T-cell (primary cell): Measurements from ENCODE around the gene TEX53. TPM values are rescaled to one million over a fixed set of nuclear protein-coding genes. Genes with fewer than 3 reads are reported as not detected.

Experiments used
- ATAC-seq, 4 experiments: fragments of 200-7000 bp in 3 of 4; fragments of 150-1000 bp in 1 of 4; cut with Tn5 transposase; replicated peaks in 1 of 4; 1 replicate in 3 of 4; 2 replicates in 1 of 4; pipeline ENCODE4 v1.10.0; 2021; ENCODE audit warnings: moderate library complexity in 3 of 4, mild to moderate bottlenecking in 2 of 4, moderate number of reproducible peaks in 1 of 4
- CTCF ChIA-PET, 2 donors: fragments of 300-600 bp; sonication (Branson Sonifier 250); formaldehyde crosslinking; loops; one replicate each; lab custom pipeline; 2022; ENCODE audit warnings: antibody characterized with exemption in 2 of 2; lab: Charles Lee
- POLR2A ChIA-PET, 2 donors: fragments of 300-600 bp; sonication (Branson Sonifier 250); formaldehyde crosslinking; loops; one replicate each; lab custom pipeline; 2022; ENCODE audit warnings: antibody characterized with exemption in 2 of 2; lab: Charles Lee
- DNase-seq, 35 experiments: peaks; one replicate each; pipeline versions ENCODE4 v3.0.0 to v3.0.0-alpha.2; 2013 to 2023
- H3K27ac ChIP-seq: one replicate; pipeline ENCODE4 v1.5.1; 2013; ENCODE audit warnings: low read length
- H3K27me3 ChIP-seq, 2 experiments: replicated peaks in 1 of 2; 1 replicate in 1 of 2; 2 replicates in 1 of 2; pipeline versions ENCODE4 v1.6.1 to v1.7.0; 2013; ENCODE audit warnings: low read length in 1 of 2, mixed read lengths in 1 of 2; ENCODE audit not compliant: control insufficient read depth in 2 of 2, insufficient read depth in 2 of 2; ENCODE audit errors: extremely low read depth in 1 of 2
- H3K36me3 ChIP-seq, 2 donors: 1 replicate in 1 of 2; 2 replicates in 1 of 2; pipeline versions ENCODE4 v1.6.1 to v1.7.0; 2013; ENCODE audit warnings: low read length in 1 of 2; ENCODE audit not compliant: control insufficient read depth in 2 of 2, insufficient read depth in 1 of 2; ENCODE audit errors: extremely low read depth in 1 of 2
- H3K4me1 ChIP-seq, 2 experiments: 1 replicate in 1 of 2; 2 replicates in 1 of 2; pipeline versions ENCODE4 v1.6.1 to v1.7.0; 2013; ENCODE audit warnings: low read length in 2 of 2, mixed read lengths in 1 of 2; ENCODE audit not compliant: insufficient read depth in 2 of 2, control insufficient read depth in 1 of 2; ENCODE audit errors: extremely low read depth in 1 of 2
- H3K4me3 ChIP-seq, 2 donors: 1 replicate in 1 of 2; 2 replicates in 1 of 2; pipeline versions ENCODE4 v1.5.1 to v1.7.0; 2013; ENCODE audit warnings: mild to moderate bottlenecking in 2 of 2, low read length in 1 of 2, moderate library complexity in 1 of 2; ENCODE audit not compliant: control insufficient read depth in 1 of 2; ENCODE audit errors: extremely low read depth in 1 of 2
- H3K9me3 ChIP-seq: 2 replicates; pipeline ENCODE4 v1.7.0; 2013
- H3K27ac Mint-ChIP-seq, 2 donors: one replicate each; pipeline ENCODE4 v1.8.0; 2020 to 2021; ENCODE audit warnings: mild to moderate bottlenecking in 2 of 2, mixed read lengths in 2 of 2
- H3K27me3 Mint-ChIP-seq, 2 donors: one replicate each; pipeline ENCODE4 v1.8.0; 2021 to 2022; ENCODE audit warnings: mixed read lengths in 2 of 2
- H3K36me3 Mint-ChIP-seq: one replicate; pipeline ENCODE4 v1.8.0; 2021; ENCODE audit warnings: mixed read lengths
- H3K4me1 Mint-ChIP-seq, 3 donors: one replicate each; pipeline ENCODE4 v1.8.0; 2020 to 2022; ENCODE audit warnings: mixed read lengths in 3 of 3, mild to moderate bottlenecking in 1 of 3
- H3K4me3 Mint-ChIP-seq, 3 donors: one replicate each; pipeline ENCODE4 v1.8.0; 2020 to 2022; ENCODE audit warnings: mild to moderate bottlenecking in 3 of 3, mixed read lengths in 3 of 3, moderate library complexity in 3 of 3
- H3K9me3 Mint-ChIP-seq, 3 donors: one replicate each; pipeline ENCODE4 v1.8.0; 2020 to 2022; ENCODE audit warnings: mixed read lengths in 3 of 3
- WGBS: methylation state at CpG from one replicate; pipeline ENCODE4 v1.1.5; 2013; ENCODE audit warnings: missing lambda C conversion rate; ENCODE audit not compliant: insufficient coverage; 5-methylcytosine and 5-hydroxymethylcytosine counted together
- total RNA-seq, 35 experiments: library from RNA in 6 of 35; stranded (reverse) in 6 of 35; fragments of 120-200 nt in 1 of 35; gene quantifications; one replicate each; pipeline versions ENCODE4 v1.2.1 to v1.2.4 and lab custom pipeline; 2013 to 2026

Gene TEX53
- total RNA-seq, 5 donors from 2014 or later (not counting 1 experiment from before 2014, with no cell fraction given): not detected

DNA sequence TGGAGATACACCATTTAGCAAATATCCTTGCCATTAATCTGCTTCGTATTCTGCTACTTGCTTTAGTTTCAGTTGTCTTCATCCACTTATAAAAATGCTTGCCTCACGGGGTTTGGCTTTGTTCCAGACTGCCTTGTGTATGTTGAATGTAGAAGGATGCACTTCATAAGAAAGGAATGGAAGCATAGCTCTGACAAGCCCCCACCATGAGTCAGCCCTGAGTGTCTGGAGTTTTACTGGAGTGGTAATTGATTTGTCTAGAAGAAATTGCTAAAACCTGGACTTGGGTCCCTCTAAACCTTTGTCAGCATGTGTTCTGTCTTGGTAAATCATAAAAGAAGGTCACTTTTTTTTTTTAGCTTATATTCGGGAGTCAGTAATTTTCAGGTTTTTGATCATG, 19.8 kb upstream of the TEX53 start:
- Histone ChIP-seq H3K27me3 (no peaks in the 10 kb centered on the region), H3K36me3 (no peaks in the 10 kb centered on the region), H3K4me1 (peaks cover 0 to 9% of the 10 kb centered on the region in 2 experiments), H3K4me3 (no peak overlapping the region), H3K27ac (no peak overlapping the region), H3K9me3 (no peaks in the 10 kb centered on the region)
- Mint-ChIP-seq H3K36me3 (no peaks in the 10 kb centered on the region), H3K4me3 (no peak overlapping the region), H3K27me3 (peaks cover 11 to 23% of the 10 kb centered on the region in 2 donors), H3K27ac (no peak overlapping the region), H3K4me1 (peaks cover 6 to 8% (median 7%) of the 10 kb centered on the region in 3 donors), H3K9me3 (no peaks in the 10 kb centered on the region)
- POLR2A ChIA-PET: no interaction called here
- DNase-seq: no peak
- CTCF ChIA-PET: no interaction called here
- no peak for ATAC-seq
- no CpG with 5 or more reads among the region's 3 CpGs for WGBS

DNA sequence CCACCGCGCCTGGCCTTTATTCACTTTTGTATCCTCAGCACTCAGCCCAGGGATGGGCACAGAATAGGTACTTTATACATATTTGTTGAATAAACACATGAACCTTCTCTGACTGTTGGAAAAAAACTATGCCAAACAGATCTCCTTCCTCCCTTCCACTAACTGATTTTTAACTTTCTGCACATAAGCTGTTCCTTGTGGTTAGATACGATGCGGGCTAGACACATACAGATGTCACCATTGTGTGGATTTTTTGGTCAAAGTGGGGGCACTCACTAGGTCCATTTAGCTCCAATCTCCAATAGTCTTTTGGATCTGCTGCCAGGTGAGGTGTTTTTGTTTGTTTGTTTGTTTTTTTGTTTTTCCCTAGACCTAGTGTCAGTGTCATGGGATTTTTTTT, 19.3 kb upstream of the TEX53 start:
- Mint-ChIP-seq H3K36me3 (no peaks in the 10 kb centered on the region), H3K27me3 (peaks cover 11 to 24% of the 10 kb centered on the region in 2 donors), H3K4me1 (peaks cover 6% of the 10 kb centered on the region in 3 donors), H3K27ac (no peak overlapping the region), H3K9me3 (no peaks in the 10 kb centered on the region), H3K4me3 (no peak overlapping the region)
- ATAC-seq (no peak), DNase-seq (no peak)
- ChIA-PET CTCF (no interaction called here), POLR2A (interaction anchor here in 1 of 2 donors (0.7 kb wide), 1 partner anchor 337 kb away, joined by 3 read pairs; no protein-coding TSS in a partner anchor)
- H3K36me3 ChIP-seq: no peaks in the 10 kb centered on the region
- H3K27ac ChIP-seq: no peak overlapping the region
- peaks cover 0 to 5% of the 10 kb centered on the region in 2 experiments for H3K4me1 ChIP-seq
- H3K4me3 ChIP-seq: no peak overlapping the region
- H3K9me3 ChIP-seq: no peaks in the 10 kb centered on the region
- WGBS: no CpG with 5 or more reads among the region's 4 CpGs
- H3K27me3 ChIP-seq: no peaks in the 10 kb centered on the region

DNA sequence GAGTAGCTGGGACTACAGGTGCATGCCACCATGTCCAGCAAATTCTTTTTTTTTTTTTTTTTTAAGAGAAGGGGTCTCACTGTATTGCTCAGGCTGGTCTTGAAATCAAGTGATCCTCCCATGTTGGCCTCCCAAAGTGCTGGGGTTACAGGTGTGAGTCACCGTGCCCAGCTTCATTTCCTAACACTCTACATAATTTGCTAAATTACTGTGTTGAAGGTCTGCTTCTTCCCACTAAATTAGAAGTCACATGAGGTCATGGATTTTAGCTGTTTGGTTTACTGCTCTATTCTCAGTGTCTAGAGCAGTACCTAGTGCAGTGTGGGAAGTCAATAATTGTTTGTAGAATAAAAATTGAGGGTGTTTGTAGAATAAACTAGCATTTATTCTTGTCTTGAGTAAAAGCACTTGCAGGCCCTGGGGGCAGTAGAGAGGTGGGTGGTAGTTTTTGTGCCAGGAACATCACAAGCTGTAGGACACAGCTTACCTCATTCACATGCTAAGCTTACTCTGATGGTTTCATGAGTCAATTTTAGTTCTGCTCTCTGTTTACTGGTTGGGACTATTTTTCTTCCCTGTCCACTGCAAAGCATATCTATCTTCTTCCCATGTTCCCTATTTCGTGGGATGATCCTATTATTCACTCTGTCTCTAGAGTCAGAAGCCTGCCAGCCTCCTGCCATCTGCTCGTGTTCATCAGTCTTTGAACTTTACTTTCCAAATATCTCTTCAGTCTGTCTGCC, 17.4 kb upstream of the TEX53 start:
- 80% methylated on average over 2 of the region's 3 CpGs for WGBS
- Histone ChIP-seq H3K27me3 (no peaks in the 10 kb centered on the region), H3K36me3 (no peaks in the 10 kb centered on the region), H3K9me3 (no peaks in the 10 kb centered on the region), H3K27ac (no peak overlapping the region), H3K4me3 (no peak overlapping the region), H3K4me1 (no peaks in the 10 kb centered on the region)
- Mint-ChIP-seq H3K27me3 (peaks cover 9 to 24% of the 10 kb centered on the region in 2 donors), H3K9me3 (no peaks in the 10 kb centered on the region), H3K4me1 (no peaks in the 10 kb centered on the region), H3K36me3 (peaks cover 5% of the 10 kb centered on the region), H3K27ac (no peak overlapping the region), H3K4me3 (no peak overlapping the region)
- POLR2A ChIA-PET: interaction anchor here (0.6 kb wide), 3 partner anchors 27 to 842 kb away, joined by 4 to 8 read pairs (median 4); no protein-coding TSS in a partner anchor
- DNase-seq (no peak), ATAC-seq (no peak)
- CTCF ChIA-PET: interaction anchor here in 1 of 2 donors (0.6 kb wide), 1 partner anchor 338 kb away, joined by 3 read pairs; no protein-coding TSS in a partner anchor

DNA sequence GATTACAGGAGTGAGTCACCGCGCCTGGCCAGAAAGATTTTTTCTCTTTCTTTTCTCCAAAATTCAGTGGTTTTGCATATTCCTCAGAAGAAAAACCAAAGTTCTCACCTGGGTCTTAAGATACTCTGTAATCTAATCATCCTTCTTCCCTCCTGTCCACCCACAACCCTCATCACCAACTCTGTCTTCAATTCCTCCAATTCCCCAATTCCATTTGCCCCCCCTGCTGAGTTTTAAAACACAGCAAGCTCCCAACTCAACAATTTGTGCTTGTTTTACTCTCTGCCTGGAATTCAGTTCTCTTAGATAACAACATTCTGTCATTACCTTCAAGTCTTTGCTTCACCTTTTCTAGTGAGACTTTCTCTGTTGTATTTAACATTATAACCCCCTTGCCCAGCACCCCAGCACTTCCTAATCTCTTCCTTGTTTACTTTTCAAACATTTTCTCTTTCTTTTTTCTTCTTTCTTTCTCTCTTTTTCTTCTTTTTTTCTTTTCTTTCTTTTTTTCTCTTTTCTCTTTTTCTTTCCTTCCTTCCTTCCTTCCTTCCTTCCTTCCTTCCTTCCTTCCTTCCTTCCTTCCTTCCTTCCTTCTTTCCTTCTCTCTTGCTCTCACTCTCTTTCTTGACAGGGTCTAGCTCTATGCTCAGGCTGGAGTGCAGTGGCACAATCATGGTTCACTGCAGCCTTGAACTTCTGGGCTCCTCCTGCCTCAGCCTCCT, 16.6 kb upstream of the TEX53 start:
- no peaks in the 10 kb centered on the region for H3K27me3 ChIP-seq
- Mint-ChIP-seq H3K4me1 (no peaks in the 10 kb centered on the region), H3K4me3 (no peak overlapping the region), H3K9me3 (no peaks in the 10 kb centered on the region), H3K36me3 (peaks cover 5% of the 10 kb centered on the region), H3K27me3 (peaks cover 7 to 20% of the 10 kb centered on the region in 2 donors), H3K27ac (no peak overlapping the region)
- H3K27ac ChIP-seq: no peak overlapping the region
- DNase-seq (no peak), ATAC-seq (no peak)
- 80% methylated on average over 1 of the region's 2 CpGs for WGBS
- H3K9me3 ChIP-seq: no peaks in the 10 kb centered on the region
- CTCF ChIA-PET: interaction anchor here in 1 of 2 donors (0.6 kb wide), 1 partner anchor 339 kb away, joined by 3 read pairs; no protein-coding TSS in a partner anchor
- POLR2A ChIA-PET: interaction anchor here in 1 of 2 donors (0.6 kb wide), 1 partner anchor 26 kb away, joined by 8 read pairs; no protein-coding TSS in a partner anchor
- no peaks in the 10 kb centered on the region for H3K4me1 ChIP-seq
- H3K36me3 ChIP-seq: no peaks in the 10 kb centered on the region
- H3K4me3 ChIP-seq: no peak overlapping the region

DNA sequence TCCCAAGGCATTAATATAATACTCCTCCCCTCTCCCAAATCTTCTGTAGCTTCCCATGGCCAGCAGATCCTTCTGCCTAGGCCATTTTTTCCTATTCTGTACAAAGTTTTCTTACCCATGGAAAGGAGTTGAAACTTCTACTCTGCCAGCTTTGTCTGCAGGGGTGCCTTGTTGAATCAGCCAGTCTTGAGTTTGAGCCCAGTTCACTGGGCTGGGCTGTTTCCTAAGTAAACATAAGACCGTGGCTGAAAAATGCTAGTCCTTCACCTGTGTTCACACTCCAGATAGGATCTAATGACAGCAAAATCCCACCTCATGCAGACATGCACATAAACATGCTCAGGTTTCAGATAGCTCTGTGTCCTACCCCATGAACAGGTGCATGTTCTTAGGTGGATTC, 14.0 kb upstream of the TEX53 start:
- POLR2A ChIA-PET: no interaction called here
- no peak overlapping the region for H3K27ac Mint-ChIP-seq
- WGBS: no CpG with 5 or more reads among the region's 1 CpG

DNA sequence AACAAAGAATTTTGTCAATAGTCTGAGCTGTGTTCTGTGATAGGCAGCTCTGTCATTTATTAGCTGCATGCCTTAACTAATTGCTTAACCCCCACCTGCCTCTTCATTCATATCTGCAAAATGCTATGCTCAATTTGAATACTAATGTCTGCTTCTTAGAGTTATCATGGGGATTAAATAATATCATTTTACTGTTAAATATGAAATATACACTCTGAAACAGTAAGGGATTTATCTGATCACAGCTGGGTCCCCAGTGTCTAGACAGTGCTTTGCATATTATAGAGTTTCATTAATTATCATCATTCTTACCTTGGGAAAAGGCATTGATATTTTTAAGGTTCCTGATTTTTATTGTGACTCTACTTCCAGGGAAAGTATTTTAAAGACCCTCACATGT, 12.4 kb upstream of the TEX53 start:
- H3K27ac ChIP-seq: no peak overlapping the region
- H3K4me1 ChIP-seq: no peaks in the 10 kb centered on the region
- H3K27ac Mint-ChIP-seq: no peak overlapping the region
- DNase-seq (no peak), ATAC-seq (no peak)
- H3K36me3 ChIP-seq: no peaks in the 10 kb centered on the region
- CTCF ChIA-PET: no interaction called here
- peaks cover 0 to 6% of the 10 kb centered on the region in 2 experiments for H3K27me3 ChIP-seq
- POLR2A ChIA-PET: no interaction called here
- H3K36me3 Mint-ChIP-seq: peaks cover 5% of the 10 kb centered on the region
- no peaks in the 10 kb centered on the region for H3K9me3 ChIP-seq
- H3K9me3 Mint-ChIP-seq: no peaks in the 10 kb centered on the region
- no peak overlapping the region for H3K4me3 ChIP-seq
- no peak overlapping the region for H3K4me3 Mint-ChIP-seq
- H3K4me1 Mint-ChIP-seq: no peaks in the 10 kb centered on the region
- H3K27me3 Mint-ChIP-seq: peaks cover under 1 to 5% of the 10 kb centered on the region in 2 donors

More for the DNA sequence above, 14.0 kb upstream of the TEX53 start:
- Mint-ChIP-seq H3K36me3 (peaks cover 5% of the 10 kb centered on the region), H3K4me3 (no peak overlapping the region), H3K9me3 (no peaks in the 10 kb centered on the region), H3K4me1 (no peaks in the 10 kb centered on the region), H3K27me3 (peaks cover 4 to 12% of the 10 kb centered on the region in 2 donors)
- H3K27me3 ChIP-seq: peaks cover 0 to 6% of the 10 kb centered on the region in 2 experiments
- H3K4me1 ChIP-seq: no peaks in the 10 kb centered on the region
- DNase-seq: no peak
- H3K4me3 ChIP-seq: no peak overlapping the region
- H3K27ac ChIP-seq: no peak overlapping the region
- CTCF ChIA-PET: interaction anchor here (0.5 to 1.2 kb wide), 4 partner anchors 9 to 1244 kb away, joined by 3 to 5 read pairs (median 4); no protein-coding TSS in a partner anchor
- H3K9me3 ChIP-seq: no peaks in the 10 kb centered on the region
- ATAC-seq: no peak
- H3K36me3 ChIP-seq: no peaks in the 10 kb centered on the region
